Stimulated activated CD4-positive, alpha-beta T cell treated with anti-CD3 and anti-CD28 coated beads, Interleukin-4, amount 100 ng/mL, for 4 hours (primary cell): ENCODE data around the gene RAB11FIP5.
"Not testable (repeated sequence)": the region's sequence is repeated elsewhere in the genome, so short reads cannot be mapped to it uniquely, and the experiment has no call there.

Source experiments
- DNase-seq, 2 experiments: peaks; one replicate each; pipeline ENCODE4 v3.0.0-alpha.2; 2020

Gene RAB11FIP5, protein sequence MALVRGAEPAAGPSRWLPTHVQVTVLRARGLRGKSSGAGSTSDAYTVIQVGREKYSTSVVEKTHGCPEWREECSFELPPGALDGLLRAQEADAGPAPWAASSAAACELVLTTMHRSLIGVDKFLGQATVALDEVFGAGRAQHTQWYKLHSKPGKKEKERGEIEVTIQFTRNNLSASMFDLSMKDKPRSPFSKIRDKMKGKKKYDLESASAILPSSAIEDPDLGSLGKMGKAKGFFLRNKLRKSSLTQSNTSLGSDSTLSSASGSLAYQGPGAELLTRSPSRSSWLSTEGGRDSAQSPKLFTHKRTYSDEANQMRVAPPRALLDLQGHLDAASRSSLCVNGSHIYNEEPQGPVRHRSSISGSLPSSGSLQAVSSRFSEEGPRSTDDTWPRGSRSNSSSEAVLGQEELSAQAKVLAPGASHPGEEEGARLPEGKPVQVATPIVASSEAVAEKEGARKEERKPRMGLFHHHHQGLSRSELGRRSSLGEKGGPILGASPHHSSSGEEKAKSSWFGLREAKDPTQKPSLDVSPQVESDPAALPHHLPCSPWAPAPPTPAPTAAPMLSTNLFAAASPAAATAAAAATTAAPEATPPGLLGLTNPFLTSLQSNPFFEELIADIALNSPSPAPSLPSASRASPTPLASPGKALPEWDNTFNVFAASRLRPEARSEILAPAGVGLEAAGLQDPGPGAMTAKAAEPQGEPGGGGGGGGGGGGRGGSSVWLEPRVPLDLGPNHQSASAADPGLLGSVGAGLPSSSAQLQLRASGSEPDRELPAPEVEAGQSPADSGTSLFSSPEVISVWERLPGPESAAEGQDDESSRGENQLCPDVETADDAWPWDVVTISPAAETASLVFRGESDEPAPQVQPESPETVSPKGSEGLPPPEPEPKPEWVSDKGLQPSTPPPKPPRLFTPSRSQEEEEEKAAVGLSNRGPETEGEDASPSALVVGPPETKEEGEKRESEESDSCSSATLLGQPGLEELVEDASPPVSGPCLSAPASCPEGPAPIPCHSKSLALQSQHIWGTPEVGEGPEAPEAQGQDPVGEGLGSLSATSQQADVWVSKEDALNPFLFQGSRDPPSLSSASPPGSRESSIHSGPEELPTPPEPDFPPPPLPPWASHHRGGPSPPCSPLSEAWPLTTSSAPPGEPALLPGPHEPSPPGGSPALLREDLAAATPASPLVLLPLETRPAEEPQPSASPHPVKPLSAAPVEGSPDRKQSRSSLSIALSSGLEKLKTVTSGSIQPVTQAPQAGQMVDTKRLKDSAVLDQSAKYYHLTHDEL (N-terminal part only)

DNA sequence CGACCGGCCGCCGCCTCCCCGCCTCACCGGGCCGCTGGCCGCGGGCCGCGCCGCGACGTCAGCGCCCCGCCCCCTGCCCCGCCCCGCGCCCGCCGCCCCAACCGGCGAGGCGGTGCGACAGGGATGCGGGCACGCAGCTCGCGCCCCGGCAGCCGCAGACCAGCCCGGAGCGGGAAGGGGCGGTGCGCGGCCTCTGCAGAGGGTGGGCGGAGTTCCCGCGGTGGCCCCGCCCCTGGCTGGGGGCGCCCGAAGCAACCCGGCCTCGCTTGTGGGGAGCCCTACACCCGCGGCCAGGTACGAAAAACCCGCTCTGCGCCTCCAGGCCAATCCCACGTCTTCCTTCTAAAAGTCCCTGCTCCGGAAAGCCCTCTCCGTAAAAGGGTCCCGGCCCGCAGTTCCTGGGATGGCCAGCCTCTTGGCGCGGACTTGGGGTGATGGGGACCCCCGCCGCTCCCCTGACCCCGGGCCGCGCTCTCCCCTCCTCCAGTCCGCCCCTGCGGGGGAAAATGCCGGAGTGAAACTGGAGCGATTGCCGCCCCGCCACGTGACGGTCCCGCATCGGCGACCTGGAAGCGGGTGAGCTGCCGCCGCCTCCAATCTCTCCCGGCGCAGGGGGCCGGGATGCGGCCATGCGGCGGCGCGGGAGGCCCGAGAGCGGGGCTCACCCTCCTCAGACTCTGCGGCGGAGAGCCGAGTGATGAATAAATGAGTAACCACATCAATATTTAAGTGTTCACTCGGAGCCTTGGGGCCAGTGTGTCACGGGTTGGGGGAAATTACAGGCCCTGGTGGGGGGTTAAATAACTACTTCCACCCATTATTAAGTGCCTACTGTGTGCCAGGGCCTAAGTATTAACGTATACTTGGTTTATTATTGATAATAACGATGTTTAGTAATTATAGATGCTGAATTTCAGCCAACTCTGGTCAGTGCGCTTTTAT is at the start of gene RAB11FIP5:
Gene RAB11FIP5 (minus strand): TSS at position 36 of the 942 bp plus-strand sequence. CDS start 171 bp downstream, outside the sequence.
- peak; percentile 77 to 82 for DNase-seq

DNA sequence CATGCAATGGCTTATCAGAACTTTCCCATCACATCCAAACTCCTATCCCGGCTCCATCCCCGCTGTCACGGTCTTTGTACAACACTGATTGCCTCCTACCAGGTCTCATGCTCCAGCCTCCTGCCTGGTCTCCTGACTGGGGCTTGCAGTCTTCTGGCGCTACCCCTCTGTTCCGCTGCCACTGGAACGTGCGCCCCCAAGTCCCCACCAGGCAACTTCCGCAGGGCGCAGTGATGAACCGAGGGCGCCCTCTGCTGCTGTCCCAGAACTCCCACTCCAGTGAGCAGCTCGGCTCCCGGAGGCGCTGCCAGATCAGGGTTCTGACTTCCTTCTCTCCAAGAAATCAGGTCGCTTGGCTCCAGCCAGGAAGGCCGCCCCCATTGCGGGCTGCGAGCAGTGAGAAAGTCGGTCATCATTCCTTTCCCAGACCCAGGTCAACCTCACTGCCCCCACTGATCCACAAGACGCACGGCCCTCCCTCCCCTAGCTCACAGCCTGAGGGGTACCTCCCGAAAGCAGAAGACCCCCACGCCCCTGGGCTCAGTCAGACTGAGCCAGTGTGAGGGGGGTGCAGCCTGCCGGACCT is 43.9 kb upstream of the RAB11FIP5 start:
- DNase-seq: peak; percentile 16 to 36

DNA sequence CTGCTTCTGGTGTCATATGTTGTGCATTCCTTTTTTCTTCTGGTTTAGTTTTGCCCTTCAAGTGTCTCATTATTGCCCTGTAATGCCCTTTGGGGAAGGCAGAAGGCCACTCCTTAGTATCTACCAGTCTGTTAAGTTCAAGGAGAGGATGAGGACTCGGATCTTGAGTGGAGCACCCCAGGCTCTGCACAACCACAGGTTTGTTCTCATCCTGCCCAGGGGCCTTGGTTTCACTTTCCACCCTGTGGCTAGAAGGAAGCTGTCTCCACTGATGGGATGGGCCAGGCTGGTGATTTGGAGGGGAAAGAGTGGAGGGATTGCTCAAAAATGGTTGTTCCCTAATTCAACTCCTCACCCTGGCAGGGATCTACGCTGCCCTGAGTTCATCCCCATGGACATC is 30.2 kb upstream of the RAB11FIP5 start:
- no peak for DNase-seq

DNA sequence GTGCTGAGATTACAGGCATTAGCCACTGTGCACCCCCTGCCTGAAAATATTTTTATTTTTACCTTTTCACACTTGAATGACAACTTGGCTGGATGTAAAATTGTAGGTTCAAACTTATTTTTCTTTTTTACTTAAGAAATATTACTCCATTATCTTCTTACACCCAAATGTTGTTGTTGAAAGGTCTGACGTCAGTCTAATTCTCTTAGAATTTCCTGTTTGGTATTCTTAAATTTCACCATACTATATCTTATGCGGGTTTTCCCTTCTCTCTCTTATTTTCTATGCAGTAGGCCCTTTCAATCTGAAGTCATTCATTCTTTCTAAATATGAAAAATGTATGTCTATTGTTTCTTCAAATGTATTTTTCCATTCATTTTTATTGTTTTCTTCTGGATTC is 29.1 kb upstream of the RAB11FIP5 start:
- no peak for DNase-seq

DNA sequence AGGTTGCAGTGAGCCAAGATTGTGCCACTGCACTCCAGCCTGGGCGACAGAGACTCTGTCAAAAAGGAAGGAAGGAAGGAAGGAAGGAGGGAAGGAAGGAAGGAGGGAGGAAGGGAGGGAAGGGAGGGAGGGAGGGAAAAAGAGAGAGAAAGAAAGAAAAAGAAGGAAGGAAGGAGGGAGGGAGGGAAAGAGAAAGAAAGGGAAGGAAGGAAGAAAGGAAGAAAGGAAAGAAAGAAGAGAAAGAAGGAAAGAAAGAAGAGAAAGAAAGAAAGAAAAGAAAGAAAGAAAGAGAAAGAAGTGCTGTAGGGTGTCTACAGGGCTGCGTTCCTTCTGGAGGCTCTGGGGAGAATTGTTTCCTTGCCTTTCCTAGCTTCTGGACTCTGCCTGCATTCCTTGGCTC is 22.5 kb upstream of the RAB11FIP5 start:
- DNase-seq: no peak

DNA sequence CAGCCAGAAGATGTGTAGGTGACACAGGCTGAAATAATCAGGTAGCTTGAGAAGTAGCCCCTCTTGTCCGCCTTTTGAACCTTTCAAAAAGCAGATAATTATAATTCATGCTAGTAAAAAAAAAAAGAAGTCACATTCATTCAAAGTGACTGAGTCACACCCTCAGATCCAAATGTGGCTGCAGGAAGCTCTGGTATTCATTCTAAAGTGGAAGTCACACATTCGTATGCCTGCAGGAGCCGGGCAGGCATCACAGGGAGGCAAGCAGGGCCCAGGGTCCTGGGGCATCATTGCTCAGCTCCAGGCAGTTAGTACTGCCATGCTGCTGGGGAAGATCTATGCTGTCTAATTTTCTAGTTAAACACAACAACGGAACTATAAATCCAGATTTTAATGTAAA is 21.7 kb upstream of the RAB11FIP5 start:
- DNase-seq: no peak

DNA sequence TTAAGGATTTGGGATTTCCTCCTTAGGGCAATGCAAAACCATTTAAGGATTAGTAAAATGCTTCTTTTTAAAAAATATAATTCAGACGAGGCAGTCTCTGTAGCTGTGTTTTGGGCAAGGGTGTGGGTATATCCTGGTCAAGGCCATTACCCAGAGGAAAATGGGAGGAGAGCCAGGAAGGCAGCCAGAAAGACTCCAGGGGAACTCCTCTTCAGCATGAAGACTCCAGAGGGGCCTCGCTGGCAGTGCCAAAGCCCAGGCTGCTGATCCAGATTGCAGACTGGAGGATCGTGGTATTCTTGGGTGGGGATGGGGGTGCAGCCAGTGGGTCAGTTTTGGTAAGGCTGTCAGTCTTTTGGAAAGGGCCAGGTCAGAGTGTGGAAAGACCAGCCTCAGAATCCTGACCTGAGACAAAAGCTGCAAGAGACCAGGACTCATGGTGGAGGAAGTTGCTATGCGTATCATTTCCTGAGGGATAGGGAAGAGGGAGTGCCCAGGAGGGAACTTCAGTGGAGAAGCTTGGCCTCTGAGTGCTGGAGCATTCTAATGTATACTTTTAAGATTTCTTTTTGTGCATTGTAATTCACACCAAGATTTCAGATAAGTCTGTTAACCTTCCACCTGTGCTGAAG is 20.9 kb upstream of the RAB11FIP5 start:
- no peak for DNase-seq

DNA sequence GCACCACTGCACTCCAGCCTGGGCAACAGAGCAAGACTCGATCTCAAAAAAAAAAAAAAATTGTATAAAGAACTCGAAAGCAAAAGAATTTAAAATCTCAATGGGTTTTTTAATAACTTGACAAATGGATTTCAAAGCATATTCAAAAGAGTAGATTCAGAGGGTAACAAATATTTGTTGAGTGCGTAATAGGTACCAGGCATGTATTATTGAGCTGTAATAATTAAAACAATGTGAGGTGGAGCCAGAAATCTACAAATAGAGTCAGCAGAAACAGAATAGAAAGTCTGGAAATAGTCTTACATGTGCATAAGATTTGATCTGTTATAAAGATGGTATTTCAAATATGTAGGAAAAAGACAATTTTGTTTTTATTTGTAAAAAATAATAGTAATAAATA is 19.1 kb upstream of the RAB11FIP5 start:
- DNase-seq: no peak

DNA sequence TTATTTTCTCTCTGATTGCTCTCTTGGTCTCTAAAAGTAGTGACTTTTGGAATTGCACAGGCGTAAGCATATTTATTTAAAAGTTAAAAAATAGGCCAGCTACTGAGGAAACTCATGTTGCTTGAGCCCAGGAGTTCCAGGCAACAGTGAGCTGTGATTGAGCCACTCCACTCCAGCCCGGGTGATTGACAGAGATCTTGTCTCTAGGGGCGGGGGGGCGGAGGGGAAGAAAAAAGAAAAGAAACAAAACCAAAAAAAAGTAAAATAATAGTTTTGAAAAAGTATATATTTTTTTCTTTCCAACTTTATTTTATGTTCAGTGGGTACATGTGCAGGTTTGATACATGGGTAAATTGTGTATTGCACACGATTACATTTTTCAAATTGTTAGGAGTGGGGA is 18.0 kb upstream of the RAB11FIP5 start:
- DNase-seq: no peak

DNA sequence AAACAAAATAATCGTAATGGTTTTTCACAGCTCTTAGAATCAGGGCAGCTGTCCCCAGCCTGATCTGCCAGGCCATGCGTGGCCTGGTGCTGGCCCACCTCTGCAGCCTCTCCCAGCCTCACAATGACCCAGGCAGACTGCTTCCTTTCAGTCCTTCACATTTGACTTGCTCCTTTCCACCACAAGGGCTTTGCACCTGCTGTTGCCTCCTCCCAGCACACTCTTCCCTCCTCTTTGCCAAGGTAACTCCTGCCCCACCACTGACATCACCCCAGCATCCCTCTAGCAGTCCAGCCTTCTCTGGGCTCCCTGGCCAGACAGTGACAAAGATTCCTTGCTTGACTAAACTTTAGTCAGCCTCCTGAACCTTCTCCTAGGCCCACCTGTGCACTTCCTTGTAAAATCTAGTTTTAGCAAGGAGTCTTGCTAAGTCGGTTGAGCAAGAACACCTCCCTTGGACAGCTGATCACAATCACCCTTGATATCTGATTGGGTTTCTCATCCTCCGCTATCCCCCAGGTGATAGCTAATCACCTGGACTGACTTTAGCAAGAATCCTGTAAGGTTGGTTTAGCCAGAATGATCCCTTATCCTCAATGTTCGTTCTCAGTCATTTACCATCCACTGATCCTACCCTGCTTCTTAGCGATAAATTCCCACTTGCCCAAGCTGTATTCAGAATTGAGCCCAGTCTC is 16.2 kb upstream of the RAB11FIP5 start:
- DNase-seq: no peak

DNA sequence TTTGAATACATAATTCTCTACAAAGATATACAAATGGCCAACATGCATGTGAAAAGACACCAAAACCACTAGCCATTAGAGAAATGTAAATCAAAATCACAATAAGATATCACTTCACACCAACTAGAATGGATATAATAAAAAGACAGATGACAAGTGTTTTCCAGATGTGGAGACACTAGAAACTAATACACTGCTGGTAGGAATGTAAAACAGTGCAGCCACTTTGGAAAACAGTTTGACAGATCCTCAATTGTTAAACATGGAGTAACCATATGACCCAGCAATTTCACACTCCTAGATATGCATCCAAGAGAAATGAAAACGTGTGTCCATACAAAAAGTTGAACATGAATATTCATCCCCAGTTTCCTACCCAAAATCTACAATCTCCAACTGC is 9.8 kb upstream of the RAB11FIP5 start:
- DNase-seq: no peak

DNA sequence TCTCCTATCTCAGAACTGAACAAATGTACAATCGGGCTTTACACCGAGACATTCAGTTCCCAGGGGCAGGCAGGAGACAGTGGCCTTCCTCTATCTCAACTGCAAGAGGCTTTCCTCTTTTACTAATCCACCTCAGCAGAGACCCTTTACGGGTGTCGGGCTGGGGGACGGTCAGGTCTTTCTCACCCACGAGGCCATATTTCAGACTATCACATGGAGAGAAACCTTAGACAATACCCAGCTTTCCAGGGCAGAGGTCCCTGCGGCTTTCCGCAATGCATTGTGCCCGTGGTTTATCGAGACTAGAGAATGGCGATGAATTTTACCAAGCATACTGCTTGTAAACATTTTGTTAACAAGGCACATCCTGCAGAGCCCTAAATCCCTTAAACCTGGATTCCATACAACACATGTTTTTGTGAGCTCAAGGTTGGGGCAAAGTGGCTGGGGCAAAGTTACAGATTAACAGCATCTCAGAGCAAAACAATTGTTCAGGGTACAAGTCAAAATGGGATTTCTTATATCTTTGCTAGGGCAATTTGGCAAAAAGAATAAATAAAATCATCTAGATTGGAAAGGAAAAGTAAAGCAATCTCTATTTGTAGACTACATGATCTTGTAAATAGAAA is 7.0 kb upstream of the RAB11FIP5 start:
- not testable (repeated sequence) for DNase-seq

DNA sequence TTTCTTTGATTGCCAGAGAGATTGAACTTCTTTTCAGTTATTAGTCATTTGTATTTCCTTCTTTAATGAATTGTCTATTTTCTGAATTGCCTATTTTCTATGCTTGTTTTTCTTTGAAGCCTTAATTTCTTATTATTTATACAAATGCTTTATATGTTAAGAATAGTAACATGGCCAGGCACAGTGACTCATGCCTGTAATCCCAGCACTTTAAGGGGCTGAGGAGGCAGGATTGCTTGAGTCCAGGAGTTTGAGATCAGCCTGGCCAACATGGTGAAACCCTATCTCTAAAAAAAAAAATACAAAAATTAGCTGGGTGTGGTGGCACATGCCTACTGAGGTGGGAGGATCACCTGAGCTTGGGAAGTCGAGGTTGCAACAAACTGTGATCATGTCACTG is 4.7 kb upstream of the RAB11FIP5 start:
- no peak for DNase-seq

DNA sequence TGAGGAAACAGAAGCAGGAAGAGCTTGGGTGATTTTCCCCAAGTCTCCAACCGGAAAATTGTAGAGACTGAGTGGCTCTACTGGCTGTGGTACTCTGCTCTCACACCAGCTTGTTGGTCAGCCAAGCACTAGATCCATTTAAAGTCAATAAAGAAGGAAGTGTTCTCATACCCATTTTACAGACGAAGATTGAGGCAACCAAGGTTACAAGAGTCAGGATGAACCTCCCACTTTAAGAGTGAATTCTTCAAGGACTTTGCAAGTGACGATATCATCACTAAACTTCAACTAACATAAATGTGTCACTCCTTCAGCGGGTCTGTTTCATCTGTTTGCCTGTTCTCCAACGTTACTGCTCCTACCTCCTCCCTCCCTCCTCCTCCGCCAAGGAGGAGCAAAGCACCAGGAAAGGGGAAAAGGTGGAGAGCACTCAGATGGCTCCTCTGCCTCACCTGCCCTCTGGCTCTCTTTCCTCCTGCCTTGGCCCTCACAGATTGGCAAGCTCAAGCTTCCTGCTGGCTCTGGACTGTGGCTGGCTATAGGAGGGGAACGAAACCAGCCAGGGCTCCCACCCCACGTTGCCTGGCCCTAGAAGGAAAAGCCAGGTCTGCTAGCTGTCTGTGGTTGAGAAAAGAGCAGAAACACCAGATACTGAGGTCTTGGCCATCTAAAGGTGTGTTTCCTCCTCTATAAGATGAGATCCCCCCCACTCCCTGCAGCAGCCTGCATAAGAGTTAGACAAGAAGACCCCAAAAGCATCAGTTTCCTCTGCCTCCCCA is 3.6 kb upstream of the RAB11FIP5 start:
- DNase-seq: no peak

DNA sequence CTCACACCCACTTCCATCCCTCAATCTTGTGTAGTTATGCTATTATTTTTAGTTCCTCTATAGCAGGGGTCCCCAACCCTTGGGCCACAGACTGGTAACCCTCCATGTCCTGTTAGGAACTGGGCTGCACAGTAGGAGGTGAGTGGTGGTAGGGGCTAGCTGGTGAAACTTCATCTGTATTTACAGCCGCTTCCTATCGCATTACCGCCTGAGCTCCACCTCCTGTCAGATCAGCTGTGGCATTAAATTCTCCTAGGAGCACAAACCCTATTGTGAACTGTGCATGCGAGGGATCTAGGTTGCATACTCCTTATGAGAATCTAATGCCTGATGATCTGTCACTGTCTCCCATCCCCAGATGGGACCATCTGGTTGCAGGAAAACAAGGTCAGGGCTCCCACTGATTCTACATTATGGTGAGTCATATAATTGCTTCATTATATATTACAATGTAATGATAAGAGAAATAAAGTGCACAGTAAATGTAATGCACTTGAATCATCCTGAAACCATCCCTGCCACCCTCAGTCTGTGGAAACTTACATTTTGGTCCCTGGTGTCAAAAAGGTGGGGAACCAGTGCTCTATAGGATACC is 1.6 kb upstream of the RAB11FIP5 start:
- DNase-seq: no peak

DNA sequence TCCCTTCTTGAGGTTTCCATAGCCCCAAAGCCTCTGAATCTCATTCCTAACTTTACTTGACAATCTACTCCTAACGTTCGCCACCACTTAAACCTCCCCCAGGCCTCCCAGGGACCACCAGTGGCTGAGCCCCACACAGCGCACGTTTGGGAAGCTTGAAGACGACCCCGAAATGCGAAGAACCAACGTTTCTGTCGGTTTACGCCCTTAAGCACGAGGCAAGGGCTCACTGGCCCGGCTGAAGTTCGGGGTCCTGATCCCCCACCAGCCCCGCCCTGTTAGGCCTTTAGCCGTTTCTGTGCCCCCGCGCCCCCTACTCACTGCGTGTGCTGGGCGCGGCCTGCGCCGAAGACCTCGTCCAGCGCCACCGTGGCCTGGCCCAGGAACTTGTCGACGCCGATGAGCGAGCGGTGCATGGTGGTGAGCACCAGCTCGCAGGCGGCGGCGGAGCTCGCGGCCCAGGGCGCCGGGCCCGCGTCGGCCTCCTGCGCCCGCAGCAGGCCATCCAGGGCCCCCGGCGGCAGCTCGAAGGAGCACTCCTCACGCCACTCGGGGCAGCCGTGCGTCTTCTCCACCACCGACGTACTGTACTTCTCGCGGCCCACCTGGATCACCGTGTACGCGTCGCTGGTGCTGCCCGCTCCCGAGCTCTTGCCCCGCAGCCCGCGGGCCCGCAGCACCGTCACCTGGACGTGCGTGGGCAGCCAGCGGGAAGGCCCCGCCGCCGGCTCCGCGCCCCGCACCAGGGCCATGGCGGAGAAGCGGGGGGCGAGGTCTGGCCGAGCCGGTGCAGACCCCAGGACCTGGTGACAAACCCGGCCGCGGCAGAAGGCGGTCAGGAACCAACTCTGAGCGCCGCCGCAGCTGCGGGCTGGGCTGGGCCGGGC is 479 bp downstream of the RAB11FIP5 start:
- peak; percentile 11 to 19 for DNase-seq
